Cardiac septum (tissue), 1 donor: ENCODE results near the gene CCL22. TPM values are rescaled to one million over a fixed set of nuclear protein-coding genes. Genes with fewer than 3 reads are reported as not detected.

Experiments
- DNase-seq: peaks from one replicate; pipeline ENCODE4 v3.0.0-alpha.2; 2020; ENCODE audit warnings: low spot score
- intact Hi-C: fragments of 100-400 bp; cut with DNase I; formaldehyde crosslinking; loops from one replicate; pipeline ENCODE4 v1.14.0; 2022
- total RNA-seq: library from RNA; stranded (reverse); fragmentation: NEBNext Ultra II Directional; extraction: Animal tissue kit (Norgen Biotek cat#: 25700); gene quantifications from one replicate; pipeline ENCODE4 v1.2.1, GENCODE V29; 2021
- donor health status: DM: no; HTN: no; CAD: no.

CCL22 gene
- total RNA-seq, 1 donor from 2014 or later: not detected

GRCh38 chr16:57345021-57345420, 13.6 kb upstream of the CCL22 start:
- intact Hi-C loops: no loop called here
- no peak for DNase-seq

- intact Hi-C loops: no loop called here
- DNase-seq: no peak
Measured at GRCh38 chr16:57345666-57346204, 12.8 kb upstream of the CCL22 start.

- intact Hi-C loops: no loop called here
- DNase-seq: no peak
Measured at GRCh38 chr16:57347858-57348257, 10.7 kb upstream of the CCL22 start.

- DNase-seq: peak; percentile 26
- intact Hi-C loops: no loop called here
Measured at GRCh38 chr16:57348327-57348726, 10.3 kb upstream of the CCL22 start.

- intact Hi-C loops: no loop called here
- DNase-seq: peak; percentile 24
Measured at GRCh38 chr16:57349212-57350031, 9.2 kb upstream of the CCL22 start.

DNA sequence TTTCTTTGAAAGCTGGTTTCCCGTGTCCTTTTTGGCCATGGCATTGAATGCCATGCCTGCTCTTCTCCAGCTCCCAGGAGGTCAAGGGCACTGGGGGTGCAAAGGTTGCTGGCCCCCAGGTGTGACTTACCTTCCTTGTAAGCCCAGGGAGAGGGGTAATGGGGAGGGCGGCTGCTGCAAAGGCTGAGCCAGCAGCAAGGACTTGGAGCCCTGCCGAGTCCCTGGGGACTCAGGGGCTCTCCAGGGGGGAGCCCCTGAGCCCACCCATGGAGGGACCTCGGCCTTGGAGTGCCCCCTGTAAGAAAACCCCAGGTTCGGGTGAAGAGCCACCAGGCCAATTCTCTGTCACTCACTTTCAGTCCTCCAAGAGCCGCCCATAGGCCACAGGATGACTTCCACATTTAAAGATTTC, 5.9 kb upstream of the CCL22 start:
- intact Hi-C loops: no loop called here
- DNase-seq: peak; percentile 33

GRCh38 chr16:57354311-57354710, 4.3 kb upstream of the CCL22 start:
- intact Hi-C loops: no loop called here
- no peak for DNase-seq

GRCh38 chr16:57355898-57356414, 2.6 kb upstream of the CCL22 start:
- intact Hi-C loops: no loop called here
- peak; percentile 38 for DNase-seq

DNA sequence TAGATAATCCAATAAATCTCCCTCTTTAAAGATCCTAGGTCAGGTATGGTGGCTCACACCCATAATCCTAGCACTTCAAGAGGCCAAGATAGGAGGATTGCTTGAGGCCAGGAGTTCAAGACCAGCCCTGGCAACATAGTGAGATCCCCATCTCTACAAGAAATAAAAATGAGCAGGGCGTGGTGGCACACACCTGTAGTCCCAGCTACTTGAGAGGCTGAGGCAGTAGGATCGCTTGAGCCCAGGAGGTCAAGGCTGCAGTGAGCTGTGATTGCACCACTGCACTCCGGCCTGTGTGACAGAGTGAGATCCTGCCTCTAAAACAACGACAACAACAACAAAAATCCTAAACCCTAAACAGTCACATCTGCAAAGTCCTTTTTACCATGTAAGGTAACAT, 2.0 kb upstream of the CCL22 start:
- intact Hi-C loops: no loop called here
- peak; percentile 27 for DNase-seq

GRCh38 chr16:57357330-57358085, 1.1 kb upstream of the CCL22 start:
- intact Hi-C loops: no loop called here
- peak; percentile 41 for DNase-seq

DNA sequence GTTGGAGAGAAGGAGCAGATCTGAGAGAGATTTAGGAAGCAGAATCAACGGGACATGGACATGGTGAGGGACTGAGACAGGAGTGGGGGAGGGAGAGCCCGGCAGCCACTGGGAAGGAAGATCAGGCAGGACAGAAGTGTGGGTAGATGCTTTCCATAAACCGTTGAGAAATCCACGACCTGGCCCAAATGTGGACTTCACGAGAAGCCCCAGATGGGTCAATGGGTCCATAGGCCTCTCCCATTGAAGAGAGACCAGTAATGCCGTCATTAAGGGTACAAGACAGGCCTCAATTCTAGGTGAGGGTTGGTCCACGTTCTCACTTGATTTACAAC, 530 bp upstream of the CCL22 start:
- intact Hi-C loops: no loop called here
- DNase-seq: peak; percentile 41

GRCh38 chr16:57360321-57360935, 1.8 kb downstream of the CCL22 start:
- peak; percentile 67 for DNase-seq
- intact Hi-C loops: no loop called here

DNA sequence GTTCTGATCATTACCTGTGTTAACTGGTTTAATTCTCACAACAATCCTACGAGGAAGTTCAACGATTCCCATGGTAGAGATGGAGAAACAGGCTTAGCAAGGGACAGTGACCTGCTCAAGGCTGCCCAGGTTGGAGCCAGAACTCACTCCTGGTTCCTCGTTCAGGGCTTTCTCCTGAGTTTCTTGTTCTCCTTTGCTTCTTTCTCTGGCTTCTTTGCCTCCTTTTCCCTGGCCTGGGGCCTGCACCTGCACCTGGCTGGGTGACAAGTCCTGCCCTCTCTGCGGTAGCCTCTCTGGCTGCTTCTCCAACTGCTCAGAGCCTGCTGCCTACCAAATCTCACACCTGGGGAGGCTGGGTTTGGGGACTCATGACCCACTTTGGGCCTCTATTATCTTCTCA, 2.8 kb downstream of the CCL22 start:
- peak; percentile 54 for DNase-seq
- intact Hi-C loops: no loop called here

GRCh38 chr16:57364143-57364542, 5.6 kb downstream of the CCL22 start:
- DNase-seq: no peak
- intact Hi-C loops: no loop called here

- intact Hi-C loops: no loop called here
Measured at GRCh38 chr16:57366544-57367040, 8.0 kb downstream of the CCL22 start.

DNA sequence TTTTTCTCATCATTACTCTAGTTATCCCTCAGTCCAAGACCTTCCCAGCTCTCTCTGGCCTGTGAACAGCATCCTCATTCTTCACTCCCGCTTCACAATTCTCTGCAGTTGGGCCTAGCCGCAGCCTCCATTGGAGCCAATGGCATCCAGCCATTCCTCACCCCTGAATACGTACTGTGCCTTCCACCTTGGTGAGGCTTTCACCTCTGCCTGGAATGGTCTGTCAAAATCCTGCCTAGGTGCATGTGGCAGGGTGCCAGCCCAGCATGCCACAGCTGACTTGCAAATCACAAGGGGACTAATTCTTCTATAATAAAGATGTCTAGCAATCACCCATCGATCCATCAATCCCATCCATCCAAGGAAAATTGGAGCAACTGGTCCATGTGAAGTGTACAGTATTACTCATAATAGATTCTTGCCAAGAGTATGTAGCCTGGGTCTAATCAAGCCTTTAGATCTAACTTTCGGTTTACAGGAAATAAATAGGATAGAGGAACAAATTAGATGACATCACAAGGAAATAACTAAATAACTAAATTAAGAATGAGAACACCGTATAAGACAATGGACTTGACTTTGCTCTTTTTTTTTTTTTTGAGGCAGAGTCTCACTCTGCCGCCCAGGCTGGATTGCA, 8.7 kb downstream of the CCL22 start:
- DNase-seq: no peak
- intact Hi-C loops: no loop called here

More at GRCh38 chr16:57366544-57367040, 8.0 kb downstream of the CCL22 start:
- DNase-seq: no peak

- intact Hi-C loops: loop anchor here (2.0 kb wide), 2 partner anchors 55 to 69 kb away; no protein-coding TSS in a partner anchor
- DNase-seq: no peak
Measured at GRCh38 chr16:57371494-57372371, 13.2 kb downstream of the CCL22 start.

- intact Hi-C loops: loop anchor here (2.0 kb wide), 2 partner anchors 56 to 70 kb away; no protein-coding TSS in a partner anchor
- peak; percentile 88 for DNase-seq
Measured at GRCh38 chr16:57372372-57373116, 14.0 kb downstream of the CCL22 start, which contains the start of gene CX3CL1. TSS of gene CX3CL1 (plus strand) at chr16:57372490. CDS start at chr16:57372569, 79 bp downstream.
